ENCODE data around the gene CREBBP.

CREBBP gene

GRCh38 chr16:3787924-3788661 is 92.4 kb downstream of the CREBBP start:
- Histone ChIP-seq H3K9me2 (ENCODE audit: low read depth, low read length) (no peaks in the 10 kb centered on the region), H3K4me2 (ENCODE audit: low read length) (no peak overlapping the region), H3K4me1 (ENCODE audit: insufficient read depth, low read length, severe bottlenecking) (peaks cover 23% of the 10 kb centered on the region), H3K9me3 (ENCODE audit: low read length) (no peaks in the 10 kb centered on the region), H4K20me1 (ENCODE audit: insufficient read depth, low read length) (no peaks in the 10 kb centered on the region), H2AFZ (ENCODE audit: low read length) (no peak overlapping the region), H3F3A (ENCODE audit: insufficient read depth, low read length) (no peaks in the 10 kb centered on the region), H3K36me3 (ENCODE audit: insufficient read depth, low read length) (peaks cover 49% of the 10 kb centered on the region), H3K27me3 (ENCODE audit: insufficient read depth, low read length) (no peaks in the 10 kb centered on the region), H3K27ac (ENCODE audit: low read depth, low read length, poor library complexity, severe bottlenecking) (no peak overlapping the region), H3K9ac (ENCODE audit: low read length) (no peak overlapping the region), H3K79me2 (ENCODE audit: insufficient read depth, low read length) (no peaks in the 10 kb centered on the region), H3K4me3 (ENCODE audit: low read depth, low read length, poor library complexity, severe bottlenecking) (no peak overlapping the region)
- TF ChIP-seq EZH2 (IDR thresholded peaks at IDR 0.05; ENCODE audit: borderline replicate concordance, low read length): no peak
- TF ChIP-seq CTCF (IDR thresholded peaks at IDR 0.05; ENCODE audit: low read length): no peak

DNA sequence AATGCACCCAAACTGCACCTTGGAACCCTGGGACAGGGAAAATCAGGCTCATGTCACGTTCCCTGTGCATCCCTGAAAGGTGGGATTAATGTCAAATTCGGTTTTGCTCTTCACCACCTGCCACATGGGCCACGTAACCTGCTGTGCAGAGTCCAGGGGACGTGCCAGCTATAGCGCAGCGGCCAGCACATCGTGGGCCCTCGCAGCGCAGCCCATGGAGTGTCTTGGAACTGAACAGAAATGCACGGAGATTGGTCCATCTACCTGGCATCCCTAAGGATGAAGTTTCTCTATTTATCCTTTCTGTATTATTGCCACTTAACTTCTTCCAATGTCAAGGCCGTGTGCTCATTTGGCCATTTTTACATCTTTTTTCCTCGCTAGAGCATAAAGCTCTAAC is 95.1 kb downstream of the CREBBP start:
- no peak overlapping the region for H3K4me3 ChIP-seq (ENCODE audit: low read depth, low read length, poor library complexity, severe bottlenecking)
- H3K9ac ChIP-seq (ENCODE audit: low read length): no peak overlapping the region
- peaks cover 43% of the 10 kb centered on the region; the same call in 1 of the 2 replicates for H3K36me3 ChIP-seq (ENCODE audit: insufficient read depth, low read length)
- H3K9me2 ChIP-seq (ENCODE audit: low read depth, low read length): no peaks in the 10 kb centered on the region
- no peak for TF ChIP-seq CTCF (IDR thresholded peaks at IDR 0.05; ENCODE audit: low read length)
- no peak for TF ChIP-seq EZH2 (IDR thresholded peaks at IDR 0.05; ENCODE audit: borderline replicate concordance, low read length)
- peaks cover 23% of the 10 kb centered on the region for H3K4me1 ChIP-seq (ENCODE audit: insufficient read depth, low read length, severe bottlenecking)
- H3K4me2 ChIP-seq (ENCODE audit: low read length): no peak overlapping the region
- no peaks in the 10 kb centered on the region for H4K20me1 ChIP-seq (ENCODE audit: insufficient read depth, low read length)
- H3F3A ChIP-seq (ENCODE audit: insufficient read depth, low read length): no peaks in the 10 kb centered on the region
- no peaks in the 10 kb centered on the region for H3K79me2 ChIP-seq (ENCODE audit: insufficient read depth, low read length)
- H3K27ac ChIP-seq (ENCODE audit: low read depth, low read length, poor library complexity, severe bottlenecking): no peak overlapping the region
- no peak overlapping the region for H2AFZ ChIP-seq (ENCODE audit: low read length)
- no peaks in the 10 kb centered on the region for H3K27me3 ChIP-seq (ENCODE audit: insufficient read depth, low read length)
- H3K9me3 ChIP-seq (ENCODE audit: low read length): no peaks in the 10 kb centered on the region

DNA sequence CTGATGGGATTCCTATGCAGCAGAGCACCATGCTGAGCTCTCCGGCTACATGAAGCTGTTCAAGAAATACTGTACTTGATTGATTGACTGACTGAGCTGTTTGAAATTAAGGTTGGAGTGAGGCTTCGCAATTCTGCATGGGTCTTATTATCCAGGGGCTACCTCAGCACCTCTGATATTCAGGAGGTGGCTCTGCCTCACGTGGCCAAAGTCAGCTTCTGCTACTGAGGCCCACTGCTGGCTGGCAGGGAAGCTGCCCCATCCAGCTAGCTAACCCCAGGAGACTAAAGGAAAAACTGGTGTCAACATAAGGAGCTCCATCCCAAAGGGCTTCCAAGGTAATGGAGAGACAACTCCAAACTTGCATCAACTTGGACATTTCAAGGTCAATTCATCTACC is 97.0 kb downstream of the CREBBP start:
- no peaks in the 10 kb centered on the region for H3K27me3 ChIP-seq (ENCODE audit: insufficient read depth, low read length)
- TF ChIP-seq EZH2 (IDR thresholded peaks at IDR 0.05; ENCODE audit: borderline replicate concordance, low read length) (no peak), CTCF (IDR thresholded peaks at IDR 0.05; ENCODE audit: low read length) (no peak)
- no peak overlapping the region for H3K4me3 ChIP-seq (ENCODE audit: low read depth, low read length, poor library complexity, severe bottlenecking)
- H3K4me1 ChIP-seq (ENCODE audit: insufficient read depth, low read length, severe bottlenecking): peaks cover 7% of the 10 kb centered on the region
- H4K20me1 ChIP-seq (ENCODE audit: insufficient read depth, low read length): no peaks in the 10 kb centered on the region
- H3K79me2 ChIP-seq (ENCODE audit: insufficient read depth, low read length): no peaks in the 10 kb centered on the region
- no peak overlapping the region for H3K4me2 ChIP-seq (ENCODE audit: low read length)
- peaks cover 48% of the 10 kb centered on the region for H3K36me3 ChIP-seq (ENCODE audit: insufficient read depth, low read length)
- no peak overlapping the region for H2AFZ ChIP-seq (ENCODE audit: low read length)
- no peaks in the 10 kb centered on the region for H3K9me3 ChIP-seq (ENCODE audit: low read length)
- H3F3A ChIP-seq (ENCODE audit: insufficient read depth, low read length): no peaks in the 10 kb centered on the region
- no peak overlapping the region for H3K27ac ChIP-seq (ENCODE audit: low read depth, low read length, poor library complexity, severe bottlenecking)
- no peaks in the 10 kb centered on the region for H3K9me2 ChIP-seq (ENCODE audit: low read depth, low read length)
- H3K9ac ChIP-seq (ENCODE audit: low read length): no peak overlapping the region
